C4-2B (cell line): ENCODE data around the gene TASOR2.

ENCODE experiments used
- ZFX ChIP-seq: fragments of 450-650 bp; IDR thresholded peaks from 2 replicates; pipeline ENCODE4 v1.6.1; 2017
- TF ChIP-seq, protein P1 (sequence below): fragments of 450-650 bp; conservative IDR thresholded peaks from 2 replicates; pipeline ENCODE4 v1.5.1; 2017; ENCODE audit warnings: mild to moderate bottlenecking

DNA sequence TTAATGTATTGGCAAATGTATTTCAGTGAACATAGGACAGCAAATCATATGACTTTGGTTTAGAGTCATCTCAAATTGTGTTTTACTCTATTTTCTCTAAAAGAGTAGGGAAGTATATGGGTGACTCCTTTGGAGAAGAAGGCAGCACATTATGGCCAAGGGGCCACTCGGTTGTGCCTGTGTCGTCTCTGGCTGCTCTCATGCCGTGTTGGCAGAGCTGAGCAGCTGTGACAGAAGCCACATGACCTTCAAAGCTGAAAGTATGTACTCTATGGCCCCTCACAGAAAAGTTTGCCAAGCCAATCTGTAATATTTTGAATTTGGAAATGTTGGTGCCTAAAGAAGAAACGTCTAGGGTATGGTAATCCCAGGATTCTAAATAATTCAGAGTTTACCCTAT, 47.5 kb downstream of the TASOR2 start:
- TF ChIP-seq, protein P1, sequence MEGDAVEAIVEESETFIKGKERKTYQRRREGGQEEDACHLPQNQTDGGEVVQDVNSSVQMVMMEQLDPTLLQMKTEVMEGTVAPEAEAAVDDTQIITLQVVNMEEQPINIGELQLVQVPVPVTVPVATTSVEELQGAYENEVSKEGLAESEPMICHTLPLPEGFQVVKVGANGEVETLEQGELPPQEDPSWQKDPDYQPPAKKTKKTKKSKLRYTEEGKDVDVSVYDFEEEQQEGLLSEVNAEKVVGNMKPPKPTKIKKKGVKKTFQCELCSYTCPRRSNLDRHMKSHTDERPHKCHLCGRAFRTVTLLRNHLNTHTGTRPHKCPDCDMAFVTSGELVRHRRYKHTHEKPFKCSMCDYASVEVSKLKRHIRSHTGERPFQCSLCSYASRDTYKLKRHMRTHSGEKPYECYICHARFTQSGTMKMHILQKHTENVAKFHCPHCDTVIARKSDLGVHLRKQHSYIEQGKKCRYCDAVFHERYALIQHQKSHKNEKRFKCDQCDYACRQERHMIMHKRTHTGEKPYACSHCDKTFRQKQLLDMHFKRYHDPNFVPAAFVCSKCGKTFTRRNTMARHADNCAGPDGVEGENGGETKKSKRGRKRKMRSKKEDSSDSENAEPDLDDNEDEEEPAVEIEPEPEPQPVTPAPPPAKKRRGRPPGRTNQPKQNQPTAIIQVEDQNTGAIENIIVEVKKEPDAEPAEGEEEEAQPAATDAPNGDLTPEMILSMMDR = no peak
- no peak for TF ChIP-seq ZFX
